Stimulated activated CD4-positive, alpha-beta T cell treated with anti-CD3 and anti-CD28 coated beads, Interleukin-4, amount 100 ng/mL, for 24 hours (primary cell): ENCODE measurements around the gene C16orf89.

ENCODE experiments used
- DNase-seq: peaks from one replicate; pipeline ENCODE4 v3.0.0-alpha.2; 2020

C16orf89 gene

DNA sequence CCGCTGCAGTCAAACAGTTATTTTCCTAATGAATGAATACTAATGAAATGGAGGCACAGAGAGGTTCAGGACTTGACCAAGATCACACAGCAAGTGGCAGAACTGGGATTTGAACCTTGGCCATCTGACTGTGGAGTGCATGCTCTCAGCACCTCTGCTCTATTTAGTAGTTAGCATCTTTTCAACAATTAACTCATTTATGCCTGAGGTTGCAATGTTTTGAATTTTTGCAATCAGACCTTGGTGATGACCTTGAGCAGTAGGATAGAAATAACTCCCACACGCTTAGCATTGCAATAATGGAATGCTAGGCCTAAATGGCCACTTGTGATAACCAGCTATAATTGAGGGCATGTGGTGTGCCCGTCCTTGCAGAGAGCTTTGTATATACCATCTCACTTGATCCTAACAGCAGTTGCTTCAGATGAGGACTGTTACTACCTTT lies 63.0 kb downstream of the C16orf89 start:
- DNase-seq, result no peak

DNA sequence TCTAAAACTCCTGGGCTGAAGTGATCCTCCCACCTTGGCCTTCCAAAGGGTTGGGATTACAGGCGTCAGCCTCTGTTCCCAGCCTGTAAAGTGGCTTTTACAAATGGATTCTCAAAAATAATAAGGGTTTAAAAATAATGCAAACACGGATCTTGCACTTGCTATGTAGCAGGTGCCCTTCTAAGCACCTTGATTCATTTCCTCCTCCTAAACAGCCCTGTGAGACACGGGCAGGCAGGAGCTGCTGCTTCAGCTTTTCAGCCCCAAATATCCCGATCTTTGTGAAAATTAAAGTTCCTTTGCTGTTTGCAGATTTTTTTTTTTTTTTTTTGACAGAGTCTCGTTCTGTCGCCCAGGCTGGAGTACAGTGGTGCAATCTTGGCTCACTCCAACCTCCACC lies 63.8 kb downstream of the C16orf89 start:
- no peak for DNase-seq

DNA sequence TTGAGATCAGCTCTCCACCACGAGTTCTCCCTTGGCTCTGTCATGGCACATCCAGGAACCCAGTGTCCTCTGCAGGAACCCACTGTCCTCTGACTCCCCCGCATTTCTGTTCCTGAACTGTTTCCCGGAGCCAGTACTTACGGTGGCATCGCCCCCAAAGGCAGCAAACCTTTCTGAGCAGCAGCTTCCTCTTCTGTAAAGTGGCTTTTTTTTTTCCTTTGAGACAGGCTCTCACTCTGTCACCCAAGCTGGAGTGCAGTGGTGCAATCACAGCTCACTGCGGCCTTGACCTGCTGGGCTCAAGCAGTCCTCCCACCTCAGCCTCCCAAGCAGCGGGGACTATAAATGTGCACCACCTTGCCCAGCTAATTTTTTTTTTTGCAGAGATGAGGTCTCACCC lies 64.2 kb downstream of the C16orf89 start:
- DNase-seq, result no peak

DNA sequence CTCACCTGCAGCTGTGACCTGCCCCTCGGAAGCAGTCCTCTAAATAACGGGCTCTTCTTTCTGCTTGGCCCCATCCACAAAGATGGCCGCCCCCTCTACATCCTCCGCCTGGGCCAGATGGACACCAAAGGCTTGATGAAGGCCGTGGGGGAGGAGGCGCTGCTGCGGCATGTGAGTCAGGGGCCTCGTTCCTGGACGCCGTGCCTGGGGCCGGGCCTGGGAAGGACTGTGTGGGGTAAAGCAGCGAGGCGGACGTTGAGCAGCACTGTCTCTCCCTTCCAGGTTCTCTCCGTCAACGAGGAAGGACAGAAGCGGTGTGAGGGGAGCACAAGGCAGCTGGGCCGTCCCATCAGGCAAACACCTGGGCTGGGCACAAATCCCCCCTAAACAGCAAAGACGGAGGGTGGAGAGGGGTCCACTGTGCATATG lies 65.2 kb downstream of the C16orf89 start:
- DNase-seq, result no peak

DNA sequence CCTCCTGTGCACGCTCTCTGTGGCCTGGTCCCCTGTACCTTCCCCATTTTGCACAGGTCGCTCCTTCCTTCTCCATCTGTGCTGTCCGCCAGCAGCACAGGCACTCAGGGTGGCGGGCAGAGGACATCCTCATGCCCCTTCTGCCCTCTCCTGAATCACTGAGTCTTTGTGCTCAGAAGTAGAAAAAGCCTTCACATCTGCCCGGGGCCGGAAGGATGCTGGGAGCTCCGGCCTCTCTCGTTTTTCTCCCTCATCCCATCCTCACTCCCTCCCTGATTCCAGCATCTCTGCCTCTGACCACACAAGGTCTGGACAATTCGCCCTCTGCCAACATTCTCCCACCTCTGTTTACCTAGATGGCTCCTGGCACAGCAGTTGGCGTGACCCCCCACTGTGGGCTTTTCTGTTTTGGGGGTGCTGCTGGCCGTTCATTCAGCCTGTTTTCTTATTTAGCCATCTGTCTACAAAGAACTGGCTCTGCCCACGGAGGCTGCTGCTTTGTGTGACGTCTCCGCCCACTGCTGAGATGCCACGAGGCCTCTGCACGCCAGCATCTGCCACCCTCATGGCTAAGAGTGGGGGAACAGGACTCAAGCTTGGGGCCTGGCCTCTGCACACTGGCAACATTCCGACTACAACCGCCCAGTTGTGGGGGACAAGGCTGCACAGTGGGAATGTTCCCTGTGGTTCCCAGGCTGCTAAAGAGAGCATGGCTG lies 70.9 kb downstream of the C16orf89 start:
- DNase-seq, result no peak
